WTC11 (cell line): ENCODE results near the gene PURA. TPM values are rescaled to one million over a fixed set of nuclear protein-coding genes. Genes with fewer than 3 reads are reported as not detected.
A peak's percentile ranks its signal among the peaks of the same experiment; 100 is the strongest.

Experiments used
- ATAC-seq: fragments of 200-7000 bp; cut with Tn5 transposase; 2 replicates; pipeline ENCODE4 v1.10.0; 2021; ENCODE audit warnings: mild to moderate bottlenecking, moderate library complexity
- CTCF ChIA-PET: fragments of 300-600 bp; sonication (Branson Sonifier 250); formaldehyde crosslinking; loops from one replicate; lab custom pipeline; 2021; ENCODE audit warnings: antibody characterized with exemption; lab: Charles Lee
- POLR2A ChIA-PET: fragments of 350-600 bp; sonication (Branson Sonifier 250); formaldehyde crosslinking; loops from one replicate; lab custom pipeline; 2021; ENCODE audit warnings: antibody characterized with exemption; lab: Charles Lee
- DNase-seq: peaks from one replicate; pipeline ENCODE4 v3.0.0; 2021; ENCODE audit warnings: low spot score
- H3K27ac Mint-ChIP-seq: 2 replicates; pipeline ENCODE4 v1.8.0; 2021; ENCODE audit warnings: mixed read lengths
- H3K27me3 Mint-ChIP-seq: 2 replicates; pipeline ENCODE4 v1.8.0; 2021; ENCODE audit warnings: low read depth, mild to moderate bottlenecking, moderate library complexity, mixed read lengths
- H3K36me3 Mint-ChIP-seq: 2 replicates; pipeline ENCODE4 v1.8.0; 2021; ENCODE audit warnings: mixed read lengths
- H3K4me1 Mint-ChIP-seq: 2 replicates; pipeline ENCODE4 v1.8.0; 2022; ENCODE audit warnings: mixed read lengths
- H3K4me3 Mint-ChIP-seq: 2 replicates; pipeline ENCODE4 v1.8.0; 2021; ENCODE audit warnings: mild to moderate bottlenecking, moderate library complexity, mixed read lengths
- H3K9me3 Mint-ChIP-seq: 2 replicates; pipeline ENCODE4 v1.8.0; 2021; ENCODE audit warnings: mixed read lengths
- CREM ChIP-seq: sonication (generic); formaldehyde crosslinking; IDR thresholded peaks from 2 replicates; pipeline ENCODE4 v1.8.1; 2022; ENCODE audit warnings: mild to moderate bottlenecking, missing genetic modification reagents, moderate library complexity
- FOXP1 ChIP-seq: sonication (generic); formaldehyde crosslinking; IDR thresholded peaks from 2 replicates; pipeline ENCODE4 v1.8.0; 2022; ENCODE audit warnings: missing genetic modification reagents, mild to moderate bottlenecking, moderate library complexity, borderline replicate concordance
- JAZF1 ChIP-seq: fragments of 250-450 bp; sonication (Bioruptor Pico); IDR thresholded peaks from 2 replicates; pipeline ENCODE4 v1.9.0; 2021; ENCODE audit warnings: moderate library complexity, mild to moderate bottlenecking, inconsistent platforms
- JUN ChIP-seq: sonication (generic); formaldehyde crosslinking; IDR thresholded peaks from 2 replicates; pipeline ENCODE4 v1.8.0; 2023; ENCODE audit warnings: mild to moderate bottlenecking, missing genetic modification reagents
- MYBL2 ChIP-seq: sonication (generic); formaldehyde crosslinking; IDR thresholded peaks from 2 replicates; pipeline ENCODE4 v1.8.1; 2023; ENCODE audit warnings: mild to moderate bottlenecking, moderate library complexity, missing genetic modification reagents
- NFATC4 ChIP-seq: fragments of 250-450 bp; sonication (Bioruptor Pico); IDR thresholded peaks from 2 replicates; pipeline ENCODE4 v1.9.0; 2021; ENCODE audit warnings: mild to moderate bottlenecking
- OVOL2 ChIP-seq: fragments of 250-450 bp; sonication (Bioruptor Pico); IDR thresholded peaks from 2 replicates; pipeline ENCODE4 v1.9.0; 2021; ENCODE audit warnings: mild to moderate bottlenecking, borderline replicate concordance
- RORB ChIP-seq: fragments of 250-450 bp; sonication (Bioruptor Pico); IDR thresholded peaks from 2 replicates; pipeline ENCODE4 v1.9.0; 2021; ENCODE audit warnings: mild to moderate bottlenecking
- ZNF263 ChIP-seq: sonication (generic); formaldehyde crosslinking; IDR thresholded peaks from 2 replicates; pipeline ENCODE4 v1.8.1; 2022; ENCODE audit warnings: low read depth, mild to moderate bottlenecking, moderate library complexity, missing genetic modification reagents
- ZNF423 ChIP-seq: fragments of 250-450 bp; sonication (Bioruptor Pico); IDR thresholded peaks from 2 replicates; pipeline ENCODE4 v2.1.2; 2022; ENCODE audit warnings: mild to moderate bottlenecking, moderate library complexity
- total RNA-seq: library from RNA; stranded (reverse); gene quantifications from 3 replicates; pipeline ENCODE4 v1.2.3, GENCODE V29; 2021
- TF ChIP-seq, protein P1 (sequence below): sonication (generic); formaldehyde crosslinking; IDR thresholded peaks from 2 replicates; pipeline ENCODE4 v1.8.1; 2023; ENCODE audit warnings: mild to moderate bottlenecking, missing genetic modification reagents
- TF ChIP-seq, protein P2 (sequence below): fragments of 250-450 bp; sonication (Bioruptor Pico); IDR thresholded peaks from 2 replicates; pipeline ENCODE4 v1.8.0; 2021; ENCODE audit warnings: mild to moderate bottlenecking
- TF ChIP-seq, protein P3 (sequence below): sonication (generic); formaldehyde crosslinking; IDR thresholded peaks from 2 replicates; pipeline ENCODE4 v1.8.1; 2023; ENCODE audit warnings: mild to moderate bottlenecking, missing genetic modification reagents
- TF ChIP-seq, protein P4 (sequence below): sonication (generic); formaldehyde crosslinking; IDR thresholded peaks from 2 replicates; pipeline ENCODE4 v1.8.0; 2022; ENCODE audit warnings: missing genetic modification reagents
- TF ChIP-seq, protein P5 (sequence below): sonication (generic); formaldehyde crosslinking; IDR thresholded peaks from 2 replicates; pipeline ENCODE4 v1.8.1; 2022; ENCODE audit warnings: mild to moderate bottlenecking, moderate library complexity, missing genetic modification reagents
- TF ChIP-seq, protein P6 (sequence below): sonication (generic); formaldehyde crosslinking; IDR thresholded peaks from 2 replicates; pipeline ENCODE4 v1.8.1; 2023; ENCODE audit warnings: mild to moderate bottlenecking, missing genetic modification reagents, moderate library complexity
- TF ChIP-seq, protein P7 (sequence below): fragments of 250-450 bp; sonication (Bioruptor Pico); IDR thresholded peaks from 2 replicates; pipeline ENCODE4 v2.1.2; 2022; ENCODE audit warnings: mild to moderate bottlenecking, moderate library complexity

The PURA gene
- total RNA-seq, 1 experiment from 2014 or later: 9.0 TPM

DNA sequence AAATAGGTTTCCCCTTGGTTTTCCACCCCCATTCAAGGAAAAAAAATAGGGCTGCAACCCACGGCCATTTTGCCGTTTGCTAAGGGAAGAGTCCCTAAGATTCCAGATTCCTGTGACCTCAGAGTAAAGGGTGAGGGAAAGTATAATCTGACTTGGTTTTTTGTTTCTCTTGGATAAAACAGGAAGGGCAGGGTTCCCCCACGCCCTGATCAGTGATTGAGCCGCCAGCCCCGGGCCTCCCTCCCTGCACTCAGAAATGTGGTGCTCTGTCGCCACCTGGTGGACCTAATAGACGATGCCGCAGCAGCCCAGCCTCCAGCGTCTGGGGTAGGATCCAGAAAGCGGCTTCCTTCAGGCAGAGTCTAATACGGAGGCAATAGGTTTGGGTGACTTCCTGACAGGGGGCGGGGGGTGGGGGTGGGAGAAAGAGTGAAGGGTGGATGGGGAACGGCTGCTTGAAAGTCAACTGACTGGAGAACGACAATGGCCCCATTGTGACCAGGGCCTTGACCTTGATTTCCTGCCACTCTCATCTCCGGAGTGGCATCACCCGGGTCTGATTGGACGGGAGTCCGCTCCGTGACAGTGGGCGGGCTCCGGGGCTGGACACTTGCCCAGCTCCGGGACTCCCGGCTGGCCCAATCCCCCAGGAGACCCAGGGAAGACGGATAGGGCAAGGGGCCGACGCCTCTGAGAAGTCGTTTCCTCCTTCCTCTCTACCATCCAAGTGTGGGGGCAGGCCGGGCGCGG is 43.3 kb downstream of the PURA start (continued):
- TF ChIP-seq, protein P1, sequence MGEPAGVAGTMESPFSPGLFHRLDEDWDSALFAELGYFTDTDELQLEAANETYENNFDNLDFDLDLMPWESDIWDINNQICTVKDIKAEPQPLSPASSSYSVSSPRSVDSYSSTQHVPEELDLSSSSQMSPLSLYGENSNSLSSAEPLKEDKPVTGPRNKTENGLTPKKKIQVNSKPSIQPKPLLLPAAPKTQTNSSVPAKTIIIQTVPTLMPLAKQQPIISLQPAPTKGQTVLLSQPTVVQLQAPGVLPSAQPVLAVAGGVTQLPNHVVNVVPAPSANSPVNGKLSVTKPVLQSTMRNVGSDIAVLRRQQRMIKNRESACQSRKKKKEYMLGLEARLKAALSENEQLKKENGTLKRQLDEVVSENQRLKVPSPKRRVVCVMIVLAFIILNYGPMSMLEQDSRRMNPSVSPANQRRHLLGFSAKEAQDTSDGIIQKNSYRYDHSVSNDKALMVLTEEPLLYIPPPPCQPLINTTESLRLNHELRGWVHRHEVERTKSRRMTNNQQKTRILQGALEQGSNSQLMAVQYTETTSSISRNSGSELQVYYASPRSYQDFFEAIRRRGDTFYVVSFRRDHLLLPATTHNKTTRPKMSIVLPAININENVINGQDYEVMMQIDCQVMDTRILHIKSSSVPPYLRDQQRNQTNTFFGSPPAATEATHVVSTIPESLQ: no peak
- TF ChIP-seq, protein P2, sequence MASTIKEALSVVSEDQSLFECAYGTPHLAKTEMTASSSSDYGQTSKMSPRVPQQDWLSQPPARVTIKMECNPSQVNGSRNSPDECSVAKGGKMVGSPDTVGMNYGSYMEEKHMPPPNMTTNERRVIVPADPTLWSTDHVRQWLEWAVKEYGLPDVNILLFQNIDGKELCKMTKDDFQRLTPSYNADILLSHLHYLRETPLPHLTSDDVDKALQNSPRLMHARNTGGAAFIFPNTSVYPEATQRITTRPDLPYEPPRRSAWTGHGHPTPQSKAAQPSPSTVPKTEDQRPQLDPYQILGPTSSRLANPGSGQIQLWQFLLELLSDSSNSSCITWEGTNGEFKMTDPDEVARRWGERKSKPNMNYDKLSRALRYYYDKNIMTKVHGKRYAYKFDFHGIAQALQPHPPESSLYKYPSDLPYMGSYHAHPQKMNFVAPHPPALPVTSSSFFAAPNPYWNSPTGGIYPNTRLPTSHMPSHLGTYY (CRISPR knock-in tag): no peak
- TF ChIP-seq JUN (CRISPR knock-in tag) (no peak), OVOL2 (CRISPR knock-in tag) (no peak), MYBL2 (CRISPR knock-in tag) (no peak), CREM (CRISPR knock-in tag) (no peak)
- TF ChIP-seq, protein P3, sequence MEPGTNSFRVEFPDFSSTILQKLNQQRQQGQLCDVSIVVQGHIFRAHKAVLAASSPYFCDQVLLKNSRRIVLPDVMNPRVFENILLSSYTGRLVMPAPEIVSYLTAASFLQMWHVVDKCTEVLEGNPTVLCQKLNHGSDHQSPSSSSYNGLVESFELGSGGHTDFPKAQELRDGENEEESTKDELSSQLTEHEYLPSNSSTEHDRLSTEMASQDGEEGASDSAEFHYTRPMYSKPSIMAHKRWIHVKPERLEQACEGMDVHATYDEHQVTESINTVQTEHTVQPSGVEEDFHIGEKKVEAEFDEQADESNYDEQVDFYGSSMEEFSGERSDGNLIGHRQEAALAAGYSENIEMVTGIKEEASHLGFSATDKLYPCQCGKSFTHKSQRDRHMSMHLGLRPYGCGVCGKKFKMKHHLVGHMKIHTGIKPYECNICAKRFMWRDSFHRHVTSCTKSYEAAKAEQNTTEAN (CRISPR knock-in tag): no peak
- TF ChIP-seq, protein P4, sequence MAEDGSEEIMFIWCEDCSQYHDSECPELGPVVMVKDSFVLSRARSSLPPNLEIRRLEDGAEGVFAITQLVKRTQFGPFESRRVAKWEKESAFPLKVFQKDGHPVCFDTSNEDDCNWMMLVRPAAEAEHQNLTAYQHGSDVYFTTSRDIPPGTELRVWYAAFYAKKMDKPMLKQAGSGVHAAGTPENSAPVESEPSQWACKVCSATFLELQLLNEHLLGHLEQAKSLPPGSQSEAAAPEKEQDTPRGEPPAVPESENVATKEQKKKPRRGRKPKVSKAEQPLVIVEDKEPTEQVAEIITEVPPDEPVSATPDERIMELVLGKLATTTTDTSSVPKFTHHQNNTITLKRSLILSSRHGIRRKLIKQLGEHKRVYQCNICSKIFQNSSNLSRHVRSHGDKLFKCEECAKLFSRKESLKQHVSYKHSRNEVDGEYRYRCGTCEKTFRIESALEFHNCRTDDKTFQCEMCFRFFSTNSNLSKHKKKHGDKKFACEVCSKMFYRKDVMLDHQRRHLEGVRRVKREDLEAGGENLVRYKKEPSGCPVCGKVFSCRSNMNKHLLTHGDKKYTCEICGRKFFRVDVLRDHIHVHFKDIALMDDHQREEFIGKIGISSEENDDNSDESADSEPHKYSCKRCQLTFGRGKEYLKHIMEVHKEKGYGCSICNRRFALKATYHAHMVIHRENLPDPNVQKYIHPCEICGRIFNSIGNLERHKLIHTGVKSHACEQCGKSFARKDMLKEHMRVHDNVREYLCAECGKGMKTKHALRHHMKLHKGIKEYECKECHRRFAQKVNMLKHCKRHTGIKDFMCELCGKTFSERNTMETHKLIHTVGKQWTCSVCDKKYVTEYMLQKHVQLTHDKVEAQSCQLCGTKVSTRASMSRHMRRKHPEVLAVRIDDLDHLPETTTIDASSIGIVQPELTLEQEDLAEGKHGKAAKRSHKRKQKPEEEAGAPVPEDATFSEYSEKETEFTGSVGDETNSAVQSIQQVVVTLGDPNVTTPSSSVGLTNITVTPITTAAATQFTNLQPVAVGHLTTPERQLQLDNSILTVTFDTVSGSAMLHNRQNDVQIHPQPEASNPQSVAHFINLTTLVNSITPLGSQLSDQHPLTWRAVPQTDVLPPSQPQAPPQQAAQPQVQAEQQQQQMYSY (CRISPR knock-in tag): 0 out of 2 replicates have a peak, but pooled peaks have one; percentile 23
- TF ChIP-seq, all 79 proteins: peak for 5

DNA sequence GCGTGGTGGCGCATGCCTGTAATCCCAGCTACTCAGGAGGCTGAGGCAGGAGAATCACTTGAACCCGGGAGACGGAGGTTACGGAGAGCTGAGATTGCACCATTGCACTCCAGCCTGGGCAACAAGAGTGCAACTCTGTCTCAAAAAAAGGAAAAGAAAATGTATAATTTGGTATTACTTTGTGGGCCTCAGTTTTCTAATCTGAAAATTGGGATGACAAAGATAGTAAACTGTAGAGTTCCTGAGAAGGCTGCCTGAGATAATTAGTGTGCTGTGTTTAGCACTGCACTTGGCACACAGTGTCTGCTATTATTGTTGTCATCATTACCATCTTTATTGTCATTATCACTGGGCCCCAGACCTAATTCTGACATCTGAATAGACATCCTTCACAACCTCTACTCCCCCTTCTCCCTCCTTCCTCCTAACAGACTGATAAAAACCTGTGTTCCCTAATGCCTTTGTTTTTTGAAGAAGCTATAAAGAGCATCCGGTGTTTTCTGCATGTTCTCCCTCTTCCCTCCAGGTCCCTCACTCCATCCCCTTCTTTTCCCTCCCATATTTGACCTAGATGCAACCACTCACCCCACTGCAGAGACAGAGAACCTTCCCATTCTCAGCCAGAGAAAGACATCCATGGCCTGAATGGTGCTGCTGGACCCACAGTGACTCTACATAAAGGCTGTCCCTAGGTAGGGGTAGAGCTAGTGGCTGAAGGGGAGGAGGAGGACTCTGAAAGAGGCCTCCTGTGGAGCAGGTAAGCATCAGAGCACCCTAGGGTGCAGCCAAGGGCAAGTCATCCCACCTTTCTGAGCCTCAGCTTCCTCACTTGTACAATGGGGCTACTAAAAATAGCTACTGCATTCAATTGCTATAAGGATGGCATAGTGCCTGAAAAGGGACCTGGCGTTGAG is 45.4 kb downstream of the PURA start:
- Mint-ChIP-seq H3K27ac (no peak overlapping the region), H3K27me3 (peaks cover 11% of the 10 kb centered on the region), H3K4me3 (no peak overlapping the region), H3K9me3 (no peaks in the 10 kb centered on the region), H3K36me3 (no peaks in the 10 kb centered on the region), H3K4me1 (peaks cover 11% of the 10 kb centered on the region)
- TF ChIP-seq FOXP1 (CRISPR knock-in tag) (no peak), ZNF423 (peak; percentile 71)
- DNase-seq (no peak), ATAC-seq (no peak)
- CTCF ChIA-PET: interaction anchor here (1.0 to 8.7 kb wide), 6 partner anchors 10 to 86 kb away, joined by 3 to 92 read pairs (median 4); no protein-coding TSS in a partner anchor
- POLR2A ChIA-PET: interaction anchor here (0.6 kb wide), 1 partner anchor 866 kb away, joined by 4 read pairs; no protein-coding TSS in a partner anchor

DNA sequence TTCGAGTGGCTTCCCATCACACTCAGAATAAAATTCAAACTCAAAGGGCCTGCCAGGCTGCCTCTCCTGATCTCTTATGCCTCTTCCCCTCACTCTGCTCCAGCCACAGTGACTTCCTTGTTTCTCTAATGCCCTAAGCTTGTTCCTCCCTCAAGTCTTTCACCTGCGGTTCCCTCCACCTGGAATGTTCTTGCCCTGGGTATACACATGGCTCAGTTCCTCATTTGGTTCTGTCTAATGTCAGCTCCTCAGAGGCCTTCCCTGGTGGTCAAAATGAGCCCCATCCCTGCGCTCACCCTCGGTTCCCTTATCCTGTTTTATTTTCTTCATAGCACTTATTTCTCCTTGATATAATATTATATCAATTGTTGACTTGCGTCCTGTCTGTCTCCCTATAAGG is 48.4 kb downstream of the PURA start:
- CTCF ChIA-PET: interaction anchor here (0.6 to 1.2 kb wide), 3 partner anchors 16 to 350 kb away, joined by 3 to 5 read pairs (median 3); no protein-coding TSS in a partner anchor
- no peak for ATAC-seq
- TF ChIP-seq, protein P5, sequence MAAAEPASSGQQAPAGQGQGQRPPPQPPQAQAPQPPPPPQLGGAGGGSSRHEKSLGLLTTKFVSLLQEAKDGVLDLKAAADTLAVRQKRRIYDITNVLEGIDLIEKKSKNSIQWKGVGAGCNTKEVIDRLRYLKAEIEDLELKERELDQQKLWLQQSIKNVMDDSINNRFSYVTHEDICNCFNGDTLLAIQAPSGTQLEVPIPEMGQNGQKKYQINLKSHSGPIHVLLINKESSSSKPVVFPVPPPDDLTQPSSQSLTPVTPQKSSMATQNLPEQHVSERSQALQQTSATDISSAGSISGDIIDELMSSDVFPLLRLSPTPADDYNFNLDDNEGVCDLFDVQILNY: no peak
- no peak for TF ChIP-seq ZNF263 (CRISPR knock-in tag)
- TF ChIP-seq NFATC4: no peak
- no peak for TF ChIP-seq RORB (CRISPR knock-in tag)
- TF ChIP-seq, protein P6, sequence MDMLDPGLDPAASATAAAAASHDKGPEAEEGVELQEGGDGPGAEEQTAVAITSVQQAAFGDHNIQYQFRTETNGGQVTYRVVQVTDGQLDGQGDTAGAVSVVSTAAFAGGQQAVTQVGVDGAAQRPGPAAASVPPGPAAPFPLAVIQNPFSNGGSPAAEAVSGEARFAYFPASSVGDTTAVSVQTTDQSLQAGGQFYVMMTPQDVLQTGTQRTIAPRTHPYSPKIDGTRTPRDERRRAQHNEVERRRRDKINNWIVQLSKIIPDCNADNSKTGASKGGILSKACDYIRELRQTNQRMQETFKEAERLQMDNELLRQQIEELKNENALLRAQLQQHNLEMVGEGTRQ (CRISPR knock-in tag): no peak
- TF ChIP-seq, protein P7, sequence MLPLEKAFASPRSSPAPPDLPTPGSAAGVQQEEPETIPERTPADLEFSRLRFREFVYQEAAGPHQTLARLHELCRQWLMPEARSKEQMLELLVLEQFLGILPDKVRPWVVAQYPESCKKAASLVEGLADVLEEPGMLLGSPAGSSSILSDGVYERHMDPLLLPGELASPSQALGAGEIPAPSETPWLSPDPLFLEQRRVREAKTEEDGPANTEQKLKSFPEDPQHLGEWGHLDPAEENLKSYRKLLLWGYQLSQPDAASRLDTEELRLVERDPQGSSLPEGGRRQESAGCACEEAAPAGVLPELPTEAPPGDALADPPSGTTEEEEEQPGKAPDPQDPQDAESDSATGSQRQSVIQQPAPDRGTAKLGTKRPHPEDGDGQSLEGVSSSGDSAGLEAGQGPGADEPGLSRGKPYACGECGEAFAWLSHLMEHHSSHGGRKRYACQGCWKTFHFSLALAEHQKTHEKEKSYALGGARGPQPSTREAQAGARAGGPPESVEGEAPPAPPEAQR: no peak
- no peak for TF ChIP-seq JAZF1

More for the DNA sequence above, 48.4 kb downstream of the PURA start:
- no peak overlapping the region for H3K4me3 Mint-ChIP-seq
- peaks cover 11% of the 10 kb centered on the region for H3K4me1 Mint-ChIP-seq
- peaks cover 15% of the 10 kb centered on the region for H3K27me3 Mint-ChIP-seq
- POLR2A ChIA-PET: interaction anchor here (1.0 kb wide), 1 partner anchor 84 kb away, joined by 3 read pairs; no protein-coding TSS in a partner anchor
- H3K9me3 Mint-ChIP-seq: no peaks in the 10 kb centered on the region
- no peak overlapping the region for H3K27ac Mint-ChIP-seq
- H3K36me3 Mint-ChIP-seq: no peaks in the 10 kb centered on the region
- DNase-seq: no peak
